ENCODE results near the gene SLC25A53.

DNA sequence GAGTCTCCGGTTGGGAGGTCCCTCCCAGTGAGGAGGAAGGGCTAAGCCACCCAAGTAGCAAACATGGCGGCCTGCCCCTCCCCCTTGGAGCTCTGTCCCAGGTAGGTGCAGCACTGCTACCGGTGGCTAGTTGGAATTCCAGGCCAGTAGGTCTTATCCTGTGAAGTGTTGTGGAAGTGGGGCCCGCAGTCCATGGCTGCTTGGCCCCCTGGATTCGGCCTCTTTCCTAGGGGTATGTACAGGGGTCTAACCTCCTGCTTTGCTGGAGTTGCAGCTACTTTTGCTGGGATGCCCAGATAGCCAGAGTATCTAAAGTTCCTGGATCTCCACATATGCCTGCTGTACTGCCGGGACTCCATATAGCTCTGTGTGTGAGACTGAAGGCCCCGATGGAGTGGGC lies 70.9 kb downstream of the SLC25A53 start:
- TF ChIP-seq POLR2AphosphoS5 (IDR thresholded peaks at IDR 0.05; ENCODE audit: low read depth, low read length) (no peak), POLR2A (IDR thresholded peaks at IDR 0.05; ENCODE audit: low read depth, low read length) (no peak), TAF1 (IDR thresholded peaks at IDR 0.05; ENCODE audit: borderline replicate concordance, low read depth, low read length) (no peak)

Data from GM12892 (cell line).